Fibroblast of lung (primary cell): ENCODE data around the gene GCK. TPM values are rescaled to one million over a fixed set of nuclear protein-coding genes. Genes with fewer than 3 reads are reported as not detected.

Experiments used
- DNase-seq, 2 donors: peaks; one replicate each; pipeline versions ENCODE4 v3.0.0 to v3.0.0-alpha.2; 2010; ENCODE audit warnings: low read depth in 2 of 2
- H2AFZ ChIP-seq: 2 replicates; pipeline ENCODE4 v1.5.1; 2012; ENCODE audit warnings: low read length, control low read depth, inconsistent platforms
- H3K27ac ChIP-seq: 2 replicates; pipeline ENCODE4 v1.5.1; 2011; ENCODE audit warnings: low read length, control low read depth; ENCODE audit not compliant: insufficient read depth
- H3K27me3 ChIP-seq: 2 replicates; pipeline ENCODE4 v1.5.1; 2011; ENCODE audit warnings: mild to moderate bottlenecking, low read length; ENCODE audit not compliant: control insufficient read depth, insufficient read depth
- H3K36me3 ChIP-seq: 2 replicates; pipeline ENCODE4 v1.5.1; 2011; ENCODE audit warnings: low read length; ENCODE audit not compliant: control insufficient read depth, insufficient read depth
- H3K4me1 ChIP-seq: 2 replicates; pipeline ENCODE4 v1.5.1; 2011; ENCODE audit warnings: low read length; ENCODE audit not compliant: control insufficient read depth, insufficient read depth; ENCODE audit errors: extremely low read depth
- H3K4me2 ChIP-seq: 2 replicates; pipeline ENCODE4 v1.5.1; 2011; ENCODE audit warnings: low read length, control low read depth; ENCODE audit not compliant: insufficient read depth; ENCODE audit errors: extremely low read depth
- H3K4me3 ChIP-seq, 4 experiments: fragments of 200-600 bp in 1 of 4; sonication (generic) in 1 of 4; replicated peaks in 1 of 4; 2 replicates each; pipeline ENCODE4 v1.5.1; 2011 to 2016; ENCODE audit warnings: low read length in 4 of 4, low read depth in 3 of 4, mild to moderate bottlenecking in 3 of 4, control low read depth in 2 of 4, inconsistent platforms in 1 of 4, mixed read lengths in 1 of 4; ENCODE audit not compliant: insufficient read depth in 1 of 4; ENCODE audit errors: control extremely low read depth in 1 of 4
- H3K79me2 ChIP-seq: 2 replicates; pipeline ENCODE4 v1.5.1; 2012; ENCODE audit warnings: mild to moderate bottlenecking, low read length, inconsistent platforms; ENCODE audit not compliant: control insufficient read depth, insufficient read depth
- H3K9ac ChIP-seq: 2 replicates; pipeline ENCODE4 v1.5.1; 2011; ENCODE audit warnings: mild to moderate bottlenecking, low read length, control low read depth; ENCODE audit not compliant: insufficient read depth
- H3K9me3 ChIP-seq: 2 replicates; pipeline ENCODE4 v1.5.1; 2012; ENCODE audit warnings: low read depth, low read length; ENCODE audit not compliant: control insufficient read depth, insufficient read depth
- H4K20me1 ChIP-seq: 2 replicates; pipeline ENCODE4 v1.5.1; 2011; ENCODE audit warnings: low read length; ENCODE audit not compliant: control insufficient read depth, insufficient read depth; ENCODE audit errors: extremely low read depth
- CTCF ChIP-seq, 2 donors: IDR thresholded peaks in 1 of 2; conservative IDR thresholded peaks in 1 of 2; 1 replicate in 1 of 2; 2 replicates in 1 of 2; pipeline ENCODE4 v1.5.1; 2011 to 2012; ENCODE audit warnings: low read length in 2 of 2, control low read depth in 1 of 2, inconsistent platforms in 1 of 2, low read depth in 1 of 2, mild to moderate bottlenecking in 1 of 2
- EZH2 ChIP-seq: IDR thresholded peaks from 2 replicates; pipeline ENCODE4 v1.5.1; 2012; ENCODE audit warnings: low read length, control low read depth, mild to moderate bottlenecking; ENCODE audit errors: missing control alignments
- polyA plus RNA-seq, 2 donors: library from polyadenylated mRNA; depleted of rRNA in 1 of 2; stranded (reverse) in 1 of 2; unstranded in 1 of 2; fragments of >200 nt; gene quantifications; 2 replicates each; pipeline ENCODE4 v1.2.1, GENCODE V29; 2011 to 2012; ENCODE audit warnings: missing spikeins in 1 of 2
- total RNA-seq: library from RNA; depleted of rRNA; stranded (reverse); fragments of >200 nt; gene quantifications from 2 replicates; pipeline ENCODE4 v1.2.1, GENCODE V29; 2014

Gene GCK
- total and polyA plus RNA-seq, 2 donors (not counting 1 experiment from before 2014, with no cell fraction given) = 0.14 to 1.7 TPM

GRCh38 chr7:44136731-44137130 is 52.5 kb downstream of the GCK start:
- no peak for TF ChIP-seq EZH2
- no peak for TF ChIP-seq CTCF (conservative IDR thresholded peaks at IDR 0.05 in 1 of 2, IDR thresholded peaks at IDR 0.05 in 1 of 2; ENCODE audit: low read depth in 1 of 2, low read length in 2 of 2)
- Histone ChIP-seq H3K9ac (no peak overlapping the region), H3K36me3 (no peaks in the 10 kb centered on the region), H3K79me2 (no peaks in the 10 kb centered on the region), H3K27me3 (peaks cover 3% of the 10 kb centered on the region), H3K4me3 (no peak overlapping the region), H3K27ac (no peak overlapping the region), H3K9me3 (no peaks in the 10 kb centered on the region), H4K20me1 (no peaks in the 10 kb centered on the region), H3K4me2 (no peak overlapping the region), H3K4me1 (no peaks in the 10 kb centered on the region), H2AFZ (no peak overlapping the region)
- DNase-seq = no peak

GRCh38 chr7:44134943-44135628 is 54.2 kb downstream of the GCK start:
- no peaks in the 10 kb centered on the region for H3K4me1 ChIP-seq
- no peak for DNase-seq
- H4K20me1 ChIP-seq = no peaks in the 10 kb centered on the region
- no peak overlapping the region for H3K27ac ChIP-seq
- H3K79me2 ChIP-seq = no peaks in the 10 kb centered on the region
- no peak overlapping the region for H3K4me3 ChIP-seq
- no peaks in the 10 kb centered on the region for H3K36me3 ChIP-seq
- peaks cover 2% of the 10 kb centered on the region for H3K27me3 ChIP-seq
- no peak for TF ChIP-seq CTCF (conservative IDR thresholded peaks at IDR 0.05 in 1 of 2, IDR thresholded peaks at IDR 0.05 in 1 of 2; ENCODE audit: low read depth in 1 of 2, low read length in 2 of 2)
- no peak for TF ChIP-seq EZH2
- no peak overlapping the region for H3K9ac ChIP-seq
- H3K4me2 ChIP-seq = no peak overlapping the region
- H3K9me3 ChIP-seq = no peaks in the 10 kb centered on the region
- H2AFZ ChIP-seq = no peak overlapping the region

GRCh38 chr7:44133295-44133694 is 55.9 kb downstream of the GCK start:
- H3K4me3 ChIP-seq = no peak overlapping the region
- H3K27me3 ChIP-seq = peaks cover 2% of the 10 kb centered on the region
- no peaks in the 10 kb centered on the region for H3K36me3 ChIP-seq
- H4K20me1 ChIP-seq = no peaks in the 10 kb centered on the region
- no peak overlapping the region for H3K27ac ChIP-seq
- no peaks in the 10 kb centered on the region for H3K79me2 ChIP-seq
- H3K9me3 ChIP-seq = no peaks in the 10 kb centered on the region
- no peak overlapping the region for H3K9ac ChIP-seq
- H2AFZ ChIP-seq = no peak overlapping the region
- no peaks in the 10 kb centered on the region for H3K4me1 ChIP-seq
- no peak for DNase-seq
- no peak overlapping the region for H3K4me2 ChIP-seq
- TF ChIP-seq CTCF (conservative IDR thresholded peaks at IDR 0.05 in 1 of 2, IDR thresholded peaks at IDR 0.05 in 1 of 2; ENCODE audit: low read depth in 1 of 2, low read length in 2 of 2) = no peak
- TF ChIP-seq EZH2 = no peak
